ENCODE data around the gene ABHD5. TPM values are rescaled to one million over a fixed set of nuclear protein-coding genes. Genes with fewer than 3 reads are reported as not detected.

ABHD5 gene
- total RNA-seq, 1 donor from 2014 or later: 8.1 TPM

DNA sequence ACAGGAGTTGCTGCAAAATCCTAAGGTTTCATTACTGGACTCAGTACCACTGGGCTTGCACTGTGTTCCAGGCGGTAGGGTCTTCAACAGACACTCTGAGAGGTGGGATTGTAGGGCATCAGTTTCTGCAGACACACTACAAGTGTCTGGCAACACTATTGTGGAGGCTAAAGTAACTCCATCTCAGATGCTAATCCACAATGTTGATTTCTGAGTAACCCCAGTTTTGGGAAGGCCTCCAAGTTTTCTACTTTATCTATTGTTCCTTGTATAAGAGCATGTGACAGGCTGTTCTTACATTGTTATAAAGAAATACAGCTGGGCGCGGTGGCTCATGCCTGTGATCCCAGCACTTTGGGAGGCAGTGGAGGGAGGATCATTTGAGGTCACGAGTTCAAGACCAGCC, 2.5 kb upstream of the ABHD5 start:
- no peak for DNase-seq
- H3K4me3 Mint-ChIP-seq (ENCODE audit: unreplicated experiment): no peak overlapping the region
- peaks cover 5% of the 10 kb centered on the region for H3K9me3 Mint-ChIP-seq (ENCODE audit: unreplicated experiment)
- H3K4me1 Mint-ChIP-seq (ENCODE audit: low read depth, unreplicated experiment): peaks cover 5% of the 10 kb centered on the region
- peaks cover 10% of the 10 kb centered on the region for H3K27me3 Mint-ChIP-seq (ENCODE audit: unreplicated experiment)
- no peak overlapping the region for H3K27ac Mint-ChIP-seq (ENCODE audit: unreplicated experiment)
- H3K36me3 Mint-ChIP-seq (ENCODE audit: unreplicated experiment): no peaks in the 10 kb centered on the region
- TF ChIP-seq, protein P1, sequence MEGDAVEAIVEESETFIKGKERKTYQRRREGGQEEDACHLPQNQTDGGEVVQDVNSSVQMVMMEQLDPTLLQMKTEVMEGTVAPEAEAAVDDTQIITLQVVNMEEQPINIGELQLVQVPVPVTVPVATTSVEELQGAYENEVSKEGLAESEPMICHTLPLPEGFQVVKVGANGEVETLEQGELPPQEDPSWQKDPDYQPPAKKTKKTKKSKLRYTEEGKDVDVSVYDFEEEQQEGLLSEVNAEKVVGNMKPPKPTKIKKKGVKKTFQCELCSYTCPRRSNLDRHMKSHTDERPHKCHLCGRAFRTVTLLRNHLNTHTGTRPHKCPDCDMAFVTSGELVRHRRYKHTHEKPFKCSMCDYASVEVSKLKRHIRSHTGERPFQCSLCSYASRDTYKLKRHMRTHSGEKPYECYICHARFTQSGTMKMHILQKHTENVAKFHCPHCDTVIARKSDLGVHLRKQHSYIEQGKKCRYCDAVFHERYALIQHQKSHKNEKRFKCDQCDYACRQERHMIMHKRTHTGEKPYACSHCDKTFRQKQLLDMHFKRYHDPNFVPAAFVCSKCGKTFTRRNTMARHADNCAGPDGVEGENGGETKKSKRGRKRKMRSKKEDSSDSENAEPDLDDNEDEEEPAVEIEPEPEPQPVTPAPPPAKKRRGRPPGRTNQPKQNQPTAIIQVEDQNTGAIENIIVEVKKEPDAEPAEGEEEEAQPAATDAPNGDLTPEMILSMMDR (IDR thresholded peaks at IDR 0.05; ENCODE audit: partially characterized antibody, unreplicated experiment): no peak

DNA sequence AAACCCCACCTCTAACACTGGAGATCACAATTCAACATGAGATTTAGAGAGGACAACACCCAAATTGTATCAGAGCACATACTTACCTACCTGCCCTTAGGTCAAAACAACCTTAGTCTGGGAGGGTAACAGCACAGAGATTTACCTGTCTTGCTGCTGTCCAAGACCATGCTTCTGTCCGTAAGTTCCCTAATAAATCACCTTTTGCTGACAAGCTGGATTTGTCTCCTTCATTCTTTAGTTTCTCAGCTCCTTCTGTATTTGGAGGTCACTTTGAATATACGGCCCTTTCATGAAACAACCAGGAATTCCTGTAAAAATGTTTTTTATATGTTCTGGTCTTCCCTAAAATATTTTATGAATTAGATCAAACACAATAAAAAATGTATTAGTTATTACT, 1.6 kb upstream of the ABHD5 start:
- H3K4me3 Mint-ChIP-seq (ENCODE audit: unreplicated experiment): no peak overlapping the region
- peaks cover 5% of the 10 kb centered on the region for H3K4me1 Mint-ChIP-seq (ENCODE audit: low read depth, unreplicated experiment)
- no peaks in the 10 kb centered on the region for H3K36me3 Mint-ChIP-seq (ENCODE audit: unreplicated experiment)
- DNase-seq: no peak
- TF ChIP-seq, protein P1 (IDR thresholded peaks at IDR 0.05; ENCODE audit: partially characterized antibody, unreplicated experiment): no peak
- no peak overlapping the region for H3K27ac Mint-ChIP-seq (ENCODE audit: unreplicated experiment)
- H3K27me3 Mint-ChIP-seq (ENCODE audit: unreplicated experiment): peaks cover 10% of the 10 kb centered on the region
- H3K9me3 Mint-ChIP-seq (ENCODE audit: unreplicated experiment): peaks cover 5% of the 10 kb centered on the region

DNA sequence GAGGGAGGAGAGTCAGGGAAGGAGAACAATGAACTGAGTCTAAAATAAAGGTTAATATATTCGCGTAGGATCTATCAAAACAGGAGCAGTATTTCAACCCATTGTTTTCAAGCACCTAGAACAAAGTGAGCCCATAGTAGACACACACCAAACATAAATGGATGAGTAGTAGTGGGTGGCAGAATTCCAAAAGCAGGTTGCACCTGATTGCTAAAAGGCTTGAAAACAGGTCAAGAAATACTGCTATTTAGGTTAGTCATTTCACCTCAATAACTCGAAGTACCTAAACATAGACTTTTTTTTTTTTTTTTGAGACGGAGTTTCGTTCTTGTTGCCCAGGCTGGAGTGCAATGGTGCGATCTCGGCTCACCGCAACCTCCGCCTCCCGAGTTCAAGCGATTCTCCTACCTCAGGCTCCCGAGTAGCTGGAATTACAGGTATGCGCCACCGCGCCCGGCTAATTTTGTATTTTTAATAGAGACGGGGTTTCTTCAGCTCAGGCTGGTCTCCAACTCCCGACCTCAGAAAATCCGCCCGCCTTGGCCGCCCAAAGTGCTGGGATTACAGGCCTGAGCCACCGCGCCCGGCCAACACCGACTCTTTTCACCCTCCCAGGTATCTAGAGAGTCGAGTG, 855 bp upstream of the ABHD5 start:
- Mint-ChIP-seq H3K4me1 (ENCODE audit: low read depth, unreplicated experiment) (peaks cover 5% of the 10 kb centered on the region), H3K27ac (ENCODE audit: unreplicated experiment) (no peak overlapping the region), H3K36me3 (ENCODE audit: unreplicated experiment) (no peaks in the 10 kb centered on the region), H3K9me3 (ENCODE audit: unreplicated experiment) (peaks cover 5% of the 10 kb centered on the region), H3K27me3 (ENCODE audit: unreplicated experiment) (peaks cover 10% of the 10 kb centered on the region), H3K4me3 (ENCODE audit: unreplicated experiment) (peak overlapping the region; percentile 94)
- TF ChIP-seq, protein P1 (IDR thresholded peaks at IDR 0.05; ENCODE audit: partially characterized antibody, unreplicated experiment): no peak
- DNase-seq: no peak

DNA sequence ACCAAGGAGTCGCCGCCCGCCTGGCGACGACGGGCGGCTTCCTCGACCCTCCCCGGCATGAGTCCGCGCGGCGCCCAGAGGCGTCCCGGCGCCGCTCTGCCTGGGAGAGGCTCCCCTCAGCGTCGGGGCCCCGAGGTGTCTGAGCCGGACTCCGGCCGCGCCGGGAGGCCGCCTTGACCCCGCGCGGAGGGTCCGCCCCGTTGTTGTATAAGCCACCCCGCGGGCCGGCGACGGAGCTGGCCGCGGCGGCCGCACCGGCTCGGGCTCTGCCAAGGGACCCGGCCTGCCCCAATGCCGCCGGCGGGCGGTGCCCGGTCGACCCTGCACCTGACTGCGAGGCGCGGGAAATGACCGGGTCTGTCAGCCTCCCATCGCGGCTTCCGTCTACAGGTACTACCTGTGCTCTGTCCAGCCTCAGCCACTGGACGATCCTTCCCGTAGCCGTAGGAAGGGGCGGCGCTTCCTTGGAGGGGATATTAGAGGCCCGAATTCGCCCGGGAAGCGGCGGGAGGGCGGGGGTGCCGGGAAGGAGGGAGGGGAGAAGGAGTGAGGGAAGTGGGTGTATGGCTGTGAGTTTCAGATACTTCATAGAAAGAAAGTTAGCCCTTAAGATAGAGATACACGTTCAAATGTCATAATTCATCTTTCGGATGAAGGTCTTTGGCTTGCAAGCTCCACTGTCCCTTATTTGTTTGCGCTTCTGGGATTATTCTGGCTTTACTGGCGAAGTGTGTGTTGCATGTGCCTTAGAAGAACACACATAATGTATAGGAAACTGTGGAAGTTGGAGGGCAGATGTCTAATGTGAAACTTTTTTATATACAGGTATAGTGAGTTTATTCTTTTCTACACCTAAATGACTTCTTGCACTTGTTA, 620 bp downstream of the ABHD5 start:
- H3K27ac Mint-ChIP-seq (ENCODE audit: unreplicated experiment): peak overlapping the region; percentile 59
- peak; percentile 75 for DNase-seq
- peaks cover 10% of the 10 kb centered on the region for H3K27me3 Mint-ChIP-seq (ENCODE audit: unreplicated experiment)
- peak overlapping the region; percentile 85 for H3K4me3 Mint-ChIP-seq (ENCODE audit: unreplicated experiment)
- peaks cover 5% of the 10 kb centered on the region for H3K4me1 Mint-ChIP-seq (ENCODE audit: low read depth, unreplicated experiment)
- H3K9me3 Mint-ChIP-seq (ENCODE audit: unreplicated experiment): peaks cover 5% of the 10 kb centered on the region
- TF ChIP-seq, protein P1 (IDR thresholded peaks at IDR 0.05; ENCODE audit: partially characterized antibody, unreplicated experiment): no peak
- H3K36me3 Mint-ChIP-seq (ENCODE audit: unreplicated experiment): no peaks in the 10 kb centered on the region

Data from glutamatergic neuron (in vitro differentiated cells).